ENCODE data around the gene CSGALNACT2.
A peak's percentile ranks its signal among the peaks of the same experiment; 100 is the strongest.
"Not testable (repeated sequence)": the region's sequence is repeated elsewhere in the genome, so short reads cannot be mapped to it uniquely, and the experiment has no call there.

The CSGALNACT2 gene, protein sequence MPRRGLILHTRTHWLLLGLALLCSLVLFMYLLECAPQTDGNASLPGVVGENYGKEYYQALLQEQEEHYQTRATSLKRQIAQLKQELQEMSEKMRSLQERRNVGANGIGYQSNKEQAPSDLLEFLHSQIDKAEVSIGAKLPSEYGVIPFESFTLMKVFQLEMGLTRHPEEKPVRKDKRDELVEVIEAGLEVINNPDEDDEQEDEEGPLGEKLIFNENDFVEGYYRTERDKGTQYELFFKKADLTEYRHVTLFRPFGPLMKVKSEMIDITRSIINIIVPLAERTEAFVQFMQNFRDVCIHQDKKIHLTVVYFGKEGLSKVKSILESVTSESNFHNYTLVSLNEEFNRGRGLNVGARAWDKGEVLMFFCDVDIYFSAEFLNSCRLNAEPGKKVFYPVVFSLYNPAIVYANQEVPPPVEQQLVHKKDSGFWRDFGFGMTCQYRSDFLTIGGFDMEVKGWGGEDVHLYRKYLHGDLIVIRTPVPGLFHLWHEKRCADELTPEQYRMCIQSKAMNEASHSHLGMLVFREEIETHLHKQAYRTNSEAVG

DNA sequence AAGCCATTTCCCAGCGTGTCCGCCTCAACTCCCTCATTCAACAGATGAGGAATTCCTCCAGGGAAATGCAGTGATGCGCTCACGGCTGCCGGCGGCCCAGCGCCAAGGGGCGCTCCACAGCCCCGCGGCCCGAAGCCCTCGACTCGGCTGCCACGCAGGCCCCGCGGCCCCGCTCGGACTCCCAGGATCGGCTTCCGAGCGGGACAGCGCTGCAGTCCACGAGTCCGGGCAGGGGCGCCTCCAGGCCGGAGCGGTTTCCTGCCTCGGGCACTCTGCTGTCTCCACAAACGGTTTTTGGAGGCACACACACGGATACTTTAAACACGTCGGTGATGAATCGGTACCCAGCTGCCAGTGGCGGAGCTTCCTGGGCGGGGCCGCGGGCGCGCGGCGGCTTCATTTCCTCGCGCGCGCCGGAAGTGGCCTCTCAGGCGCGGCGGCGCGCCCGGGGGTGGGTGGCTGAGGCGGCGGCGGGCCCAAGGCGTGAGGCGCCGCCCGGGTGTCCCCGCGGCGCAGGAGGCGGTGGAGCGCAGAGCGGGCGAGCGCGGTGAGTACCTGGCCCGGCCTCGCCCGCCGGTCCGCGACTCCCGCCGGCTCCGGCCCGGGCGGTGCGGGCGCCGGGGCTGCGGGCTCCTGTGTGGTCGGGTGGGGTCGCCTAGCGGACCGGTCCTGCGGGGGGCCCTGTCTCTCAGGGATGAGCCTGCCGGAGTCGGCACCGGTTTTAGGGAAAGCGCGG is at the start of gene CSGALNACT2:
Gene CSGALNACT2, plus strand, starts transcription at position 425 of the 736 bp plus-strand sequence. CDS start 16,705 bp downstream, outside the sequence.
- Mint-ChIP-seq H3K36me3 (peaks cover 5% of the 10 kb centered on the region), H3K27ac (peak within 1 kb of the TSS; percentile 96), H3K27me3 (no peaks in the 10 kb centered on the region), H3K4me3 (peak within 1 kb of the TSS; percentile 98), H3K4me1 (peaks cover 55% of the 10 kb centered on the region), H3K9me3 (no peaks in the 10 kb centered on the region)
- peak; percentile 92 for ATAC-seq

DNA sequence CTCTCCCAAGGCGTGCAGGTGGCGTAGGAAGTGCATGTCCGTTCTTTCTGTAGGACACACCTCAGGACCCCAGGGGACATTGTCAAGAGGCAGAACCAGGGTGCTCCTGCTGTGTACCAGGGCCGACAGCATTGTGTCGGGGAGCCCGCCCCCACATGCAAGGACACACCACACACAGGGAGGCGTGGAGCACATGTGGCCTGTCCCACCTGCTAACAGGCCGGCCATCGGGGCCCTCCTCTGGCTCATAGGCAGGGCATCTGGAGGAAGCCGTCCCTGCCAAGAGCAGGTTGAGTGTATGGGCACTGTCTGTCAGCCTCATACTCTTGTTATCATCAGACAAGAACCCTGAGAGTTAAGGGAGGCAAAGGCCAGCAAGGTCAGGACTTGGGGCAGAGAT is 48.7 kb upstream of the CSGALNACT2 start:
- Mint-ChIP-seq H3K9me3 (peaks cover 4% of the 10 kb centered on the region), H3K36me3 (no peaks in the 10 kb centered on the region), H3K4me3 (no peak overlapping the region), H3K4me1 (no peaks in the 10 kb centered on the region), H3K27ac (no peak overlapping the region), H3K27me3 (peaks cover 37% of the 10 kb centered on the region)
- ATAC-seq, result no peak

DNA sequence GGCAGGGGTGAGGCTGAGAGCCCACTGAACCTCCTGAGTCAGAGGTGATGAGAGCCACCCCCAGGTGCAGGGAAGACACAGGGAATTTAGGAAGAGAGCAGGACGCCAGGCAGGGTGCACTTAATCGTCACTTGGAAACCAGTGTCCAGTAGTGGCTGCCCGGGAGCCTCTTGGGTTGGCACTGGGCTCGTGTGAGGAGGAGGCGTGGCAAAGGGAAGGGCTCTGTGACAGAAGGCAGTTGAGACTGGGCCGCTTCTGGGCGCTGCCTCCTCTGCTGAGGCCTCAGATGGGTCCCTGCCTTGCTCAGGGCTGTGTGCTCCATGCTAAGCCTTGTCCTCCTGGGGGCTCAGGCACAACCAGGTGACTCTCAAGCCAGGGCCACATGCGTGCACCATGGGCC is 48.1 kb upstream of the CSGALNACT2 start:
- ATAC-seq, result no peak
- H3K36me3 Mint-ChIP-seq, result no peaks in the 10 kb centered on the region

DNA sequence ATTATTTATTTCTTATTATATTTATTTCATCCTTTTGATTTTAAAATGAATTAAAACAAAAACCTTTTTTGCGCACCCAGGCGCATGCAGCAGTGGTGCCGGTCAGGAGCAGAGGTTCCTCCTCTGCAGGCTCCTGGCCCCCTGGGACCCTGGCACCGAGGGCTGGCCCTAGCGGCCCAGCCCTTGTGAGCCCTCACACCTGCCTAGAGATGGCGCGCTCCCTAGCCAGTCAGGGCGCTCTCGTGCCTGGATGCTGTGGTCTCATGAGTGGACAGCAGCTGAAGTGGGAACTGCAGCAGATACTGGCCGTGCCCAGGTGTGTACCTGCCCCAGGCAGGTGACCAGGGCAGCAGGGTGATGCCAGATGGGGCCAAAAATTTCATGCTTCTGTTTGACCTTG is 47.6 kb upstream of the CSGALNACT2 start:
- no peaks in the 10 kb centered on the region for H3K4me1 Mint-ChIP-seq
- no peak for ATAC-seq
- peaks cover 29% of the 10 kb centered on the region for H3K27me3 Mint-ChIP-seq

More for the DNA sequence above, 48.1 kb upstream of the CSGALNACT2 start:
- no peaks in the 10 kb centered on the region for H3K4me1 Mint-ChIP-seq
- no peak overlapping the region for H3K4me3 Mint-ChIP-seq
- H3K27me3 Mint-ChIP-seq, result peaks cover 34% of the 10 kb centered on the region
- peaks cover 4% of the 10 kb centered on the region for H3K9me3 Mint-ChIP-seq
- no peak overlapping the region for H3K27ac Mint-ChIP-seq

DNA sequence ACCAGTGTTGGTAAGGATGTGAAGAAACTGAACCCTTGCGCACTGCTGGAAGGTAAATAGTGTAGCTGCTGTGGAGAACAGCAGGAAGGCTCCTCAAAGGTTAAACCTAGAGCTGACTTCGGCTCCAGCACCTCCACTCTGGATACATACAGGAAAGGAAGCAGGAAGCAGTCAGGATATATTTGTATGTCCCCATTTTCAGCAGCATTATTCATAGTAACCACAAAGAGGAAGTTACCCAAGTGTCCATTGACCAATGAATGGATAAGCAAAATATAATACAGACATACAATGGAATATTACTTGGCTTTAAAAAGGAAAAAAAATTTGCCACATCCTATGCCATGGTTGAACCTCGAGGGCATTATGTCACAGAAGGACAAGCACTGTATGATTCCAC is 46.4 kb upstream of the CSGALNACT2 start:
- peaks cover 29% of the 10 kb centered on the region for H3K27me3 Mint-ChIP-seq
- H3K4me3 Mint-ChIP-seq, result no peak overlapping the region
- H3K36me3 Mint-ChIP-seq, result no peaks in the 10 kb centered on the region
- H3K27ac Mint-ChIP-seq, result no peak overlapping the region
- no peak for ATAC-seq
- H3K9me3 Mint-ChIP-seq, result peaks cover 4% of the 10 kb centered on the region
- no peaks in the 10 kb centered on the region for H3K4me1 Mint-ChIP-seq

More for the DNA sequence above, 47.6 kb upstream of the CSGALNACT2 start:
- Mint-ChIP-seq H3K27ac (no peak overlapping the region), H3K36me3 (no peaks in the 10 kb centered on the region), H3K9me3 (peaks cover 4% of the 10 kb centered on the region), H3K4me3 (no peak overlapping the region)

DNA sequence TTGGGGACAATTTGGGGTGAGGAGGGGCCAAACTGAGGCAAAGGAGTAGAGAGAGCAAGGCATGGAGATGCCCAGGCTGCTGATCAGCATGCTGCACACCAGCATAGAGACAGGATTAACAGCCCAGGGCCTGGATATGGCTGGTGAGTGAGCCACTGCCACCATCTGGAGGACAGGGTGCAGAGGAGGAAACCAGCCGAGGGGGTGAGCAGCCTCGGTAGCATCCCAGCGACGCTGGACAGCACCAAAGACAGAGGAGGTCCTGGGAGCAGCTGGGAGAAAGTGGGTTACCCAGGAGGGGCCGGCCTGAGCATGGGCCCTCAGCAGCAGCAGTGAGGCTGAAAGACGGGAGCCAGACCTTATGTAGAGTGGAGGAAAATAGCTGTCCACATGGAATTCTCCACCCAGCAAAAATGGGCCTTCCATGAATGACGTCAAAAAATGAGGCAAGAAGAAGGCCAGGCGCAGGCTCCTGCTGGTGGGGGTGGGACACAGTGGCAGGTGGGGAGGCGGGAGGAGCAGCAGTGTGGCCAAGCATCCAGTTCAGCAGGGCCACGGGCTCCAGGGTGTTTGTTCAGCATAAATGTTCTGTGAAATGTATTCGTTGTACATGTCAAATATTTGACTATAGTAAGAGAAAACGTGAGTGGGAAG is 44.7 kb upstream of the CSGALNACT2 start:
- Mint-ChIP-seq H3K27ac (no peak overlapping the region), H3K36me3 (no peaks in the 10 kb centered on the region), H3K4me3 (no peak overlapping the region), H3K27me3 (peaks cover 13% of the 10 kb centered on the region), H3K9me3 (no peaks in the 10 kb centered on the region), H3K4me1 (no peaks in the 10 kb centered on the region)
- ATAC-seq, result no peak

DNA sequence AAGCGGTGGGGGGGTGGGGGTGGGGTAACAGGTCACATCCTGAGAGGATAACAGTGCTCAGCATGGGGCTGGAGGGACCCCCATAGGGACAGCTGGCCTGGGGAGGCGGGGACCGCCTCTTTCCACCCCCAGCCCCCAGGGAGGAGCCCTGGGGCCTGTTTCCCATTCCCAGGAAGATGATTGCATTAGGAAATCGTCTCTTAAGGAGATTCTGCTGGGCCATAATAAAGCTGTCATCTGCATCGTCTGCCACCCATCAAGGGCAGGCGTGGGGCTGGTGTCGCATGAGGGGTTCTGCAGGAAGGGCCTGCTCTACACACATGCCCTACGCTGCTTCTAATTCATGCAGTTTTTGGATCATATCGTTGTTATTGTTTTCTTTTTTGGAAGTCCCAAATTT is 44.2 kb upstream of the CSGALNACT2 start:
- no peaks in the 10 kb centered on the region for H3K4me1 Mint-ChIP-seq
- no peaks in the 10 kb centered on the region for H3K9me3 Mint-ChIP-seq
- H3K27ac Mint-ChIP-seq, result no peak overlapping the region
- ATAC-seq, result no peak
- no peak overlapping the region for H3K4me3 Mint-ChIP-seq
- peaks cover 7% of the 10 kb centered on the region for H3K27me3 Mint-ChIP-seq
- no peaks in the 10 kb centered on the region for H3K36me3 Mint-ChIP-seq

DNA sequence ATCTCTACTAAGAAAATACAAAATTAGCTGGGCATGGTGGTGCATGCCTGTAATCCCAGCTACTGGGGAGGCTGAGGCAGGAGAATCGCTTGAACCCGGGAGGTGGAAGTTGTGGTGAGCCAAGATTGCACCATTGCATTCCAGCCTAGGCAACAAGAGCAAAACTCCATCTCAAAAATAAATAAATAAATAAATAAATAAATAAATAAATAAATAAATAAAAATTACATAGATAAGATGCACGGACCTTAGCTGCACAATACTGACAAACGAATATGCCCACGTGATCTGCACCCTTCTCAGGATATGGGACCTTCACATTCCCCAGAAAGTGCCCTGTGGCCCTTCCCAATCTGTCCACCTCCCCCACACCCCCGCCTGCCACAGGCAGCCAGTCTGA is 38.9 kb upstream of the CSGALNACT2 start:
- H3K27me3 Mint-ChIP-seq, result peaks cover 38% of the 10 kb centered on the region
- ATAC-seq, H3K27ac Mint-ChIP-seq, H3K4me3 Mint-ChIP-seq, H3K36me3 Mint-ChIP-seq, H3K9me3 Mint-ChIP-seq, H3K4me1 Mint-ChIP-seq: not testable (repeated sequence)

DNA sequence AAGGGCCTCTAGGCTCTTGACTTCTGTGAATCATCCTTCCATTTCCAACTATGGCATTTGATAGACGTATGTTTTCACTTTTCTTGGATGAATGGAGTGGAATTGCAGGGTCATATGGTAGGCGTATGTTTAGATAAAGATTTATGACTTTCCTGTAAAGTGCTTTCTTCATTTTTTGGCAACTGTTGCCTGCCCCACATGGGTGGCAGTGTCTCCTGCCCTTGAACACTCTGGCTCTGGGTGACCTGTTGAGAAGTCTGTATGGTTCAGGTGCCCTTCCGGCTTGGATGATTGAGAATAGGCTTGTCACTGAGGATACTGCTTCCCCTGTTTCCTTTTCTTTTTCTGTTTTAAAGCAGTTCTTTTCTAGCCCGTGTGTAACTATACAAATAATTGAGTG is 38.3 kb upstream of the CSGALNACT2 start:
- Mint-ChIP-seq H3K27me3 (peaks cover 38% of the 10 kb centered on the region), H3K9me3 (no peaks in the 10 kb centered on the region), H3K27ac (no peak overlapping the region), H3K36me3 (no peaks in the 10 kb centered on the region), H3K4me1 (peaks cover under 1% of the 10 kb centered on the region), H3K4me3 (no peak overlapping the region)
- no peak for ATAC-seq

DNA sequence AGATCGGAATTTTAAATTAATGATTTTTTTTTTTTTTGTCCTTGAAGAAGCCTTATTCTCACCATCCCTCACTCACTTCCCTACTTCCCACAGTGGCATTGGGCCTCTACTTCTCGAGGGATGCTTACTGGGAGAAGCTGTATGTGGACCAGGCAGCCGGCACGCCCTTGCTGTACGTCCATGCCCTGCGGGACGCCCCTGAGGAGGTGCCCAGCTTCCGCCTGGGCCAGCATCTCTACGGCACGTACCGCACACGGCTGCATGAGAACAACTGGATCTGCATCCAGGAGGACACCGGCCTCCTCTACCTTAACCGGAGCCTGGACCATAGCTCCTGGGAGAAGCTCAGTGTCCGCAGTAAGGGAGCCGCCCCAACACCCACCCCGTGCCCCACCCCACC is 37.9 kb upstream of the CSGALNACT2 start:
- Mint-ChIP-seq H3K27ac (no peak overlapping the region), H3K9me3 (no peaks in the 10 kb centered on the region), H3K27me3 (peaks cover 38% of the 10 kb centered on the region), H3K4me3 (no peak overlapping the region), H3K36me3 (no peaks in the 10 kb centered on the region), H3K4me1 (peaks cover 5% of the 10 kb centered on the region)
- no peak for ATAC-seq

DNA sequence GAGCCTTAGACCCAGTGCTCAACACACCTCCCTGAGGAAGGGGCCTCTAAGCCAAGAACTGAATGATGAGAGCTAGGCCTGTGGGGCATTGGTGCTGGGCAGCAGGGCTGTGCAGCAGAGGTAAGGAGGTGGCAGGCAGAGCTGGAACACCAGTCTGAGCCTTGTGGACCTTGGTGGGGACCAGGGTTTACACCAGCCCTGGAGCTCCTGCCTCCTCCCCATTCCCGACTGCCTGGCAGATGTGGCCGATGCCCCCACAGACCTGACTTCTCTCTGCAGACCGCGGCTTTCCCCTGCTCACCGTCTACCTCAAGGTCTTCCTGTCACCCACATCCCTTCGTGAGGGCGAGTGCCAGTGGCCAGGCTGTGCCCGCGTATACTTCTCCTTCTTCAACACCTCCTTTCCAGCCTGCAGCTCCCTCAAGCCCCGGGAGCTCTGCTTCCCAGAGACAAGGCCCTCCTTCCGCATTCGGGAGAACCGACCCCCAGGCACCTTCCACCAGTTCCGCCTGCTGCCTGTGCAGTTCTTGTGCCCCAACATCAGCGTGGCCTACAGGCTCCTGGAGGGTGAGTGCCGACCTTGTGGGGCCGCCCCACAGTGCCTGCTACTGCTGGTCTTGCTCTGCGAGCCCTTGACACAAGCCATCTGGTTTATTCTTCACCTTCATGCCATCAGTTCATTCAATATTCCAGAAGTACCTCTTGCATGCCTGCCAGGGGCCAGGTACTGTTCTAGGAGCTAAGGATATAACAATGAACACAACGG is 36.0 kb upstream of the CSGALNACT2 start:
- no peak overlapping the region for H3K4me3 Mint-ChIP-seq
- peaks cover 38% of the 10 kb centered on the region for H3K27me3 Mint-ChIP-seq
- H3K9me3 Mint-ChIP-seq, result no peaks in the 10 kb centered on the region
- H3K4me1 Mint-ChIP-seq, result peaks cover 20% of the 10 kb centered on the region
- no peak for ATAC-seq
- H3K36me3 Mint-ChIP-seq, result no peaks in the 10 kb centered on the region
- no peak overlapping the region for H3K27ac Mint-ChIP-seq

DNA sequence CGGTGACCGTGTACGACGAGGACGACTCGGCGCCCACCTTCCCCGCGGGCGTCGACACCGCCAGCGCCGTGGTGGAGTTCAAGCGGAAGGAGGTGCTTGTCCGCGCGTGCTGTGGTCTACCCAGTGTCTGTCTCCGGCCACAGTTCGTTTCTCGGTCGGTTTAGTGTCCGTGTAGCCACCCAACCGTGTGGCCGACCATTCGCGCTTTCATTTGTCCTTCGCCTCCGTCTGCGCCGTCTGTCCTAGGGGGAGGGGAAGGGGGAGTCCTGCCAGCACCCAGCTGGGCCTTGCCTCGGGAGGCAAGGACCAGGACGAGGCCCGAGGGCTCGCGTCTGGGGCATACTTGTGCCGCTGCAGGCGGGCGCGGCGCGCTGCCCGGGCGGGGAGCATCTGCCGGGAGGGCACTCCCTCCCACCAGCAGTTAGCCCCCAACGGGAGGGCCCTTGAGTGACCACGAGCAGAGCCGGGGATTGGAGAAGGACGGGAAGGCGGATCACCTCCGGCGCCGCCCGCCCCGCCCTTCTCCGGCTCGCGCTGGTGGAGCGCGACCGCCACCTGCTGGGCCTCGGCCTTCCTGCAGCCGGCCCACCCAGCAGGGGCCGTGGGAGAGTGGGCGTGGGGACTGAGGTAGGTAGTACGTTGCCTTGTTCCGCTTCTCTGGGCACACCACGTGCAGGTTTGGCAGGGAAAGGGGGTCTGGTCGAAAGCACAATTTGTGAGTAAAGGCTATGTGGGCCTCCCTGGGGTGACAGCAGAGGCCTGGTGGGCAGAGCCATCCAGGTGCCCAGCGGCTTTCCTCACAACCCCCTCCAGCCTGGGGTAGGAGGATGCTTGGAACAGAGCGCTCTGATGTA is 32.9 kb upstream of the CSGALNACT2 start:
- Mint-ChIP-seq H3K27me3 (peaks cover 29% of the 10 kb centered on the region), H3K4me3 (peak overlapping the region; percentile 80), H3K4me1 (peaks cover 25% of the 10 kb centered on the region), H3K27ac (peak overlapping the region; percentile 77), H3K9me3 (no peaks in the 10 kb centered on the region), H3K36me3 (no peaks in the 10 kb centered on the region)
- ATAC-seq, result peak; percentile 88

DNA sequence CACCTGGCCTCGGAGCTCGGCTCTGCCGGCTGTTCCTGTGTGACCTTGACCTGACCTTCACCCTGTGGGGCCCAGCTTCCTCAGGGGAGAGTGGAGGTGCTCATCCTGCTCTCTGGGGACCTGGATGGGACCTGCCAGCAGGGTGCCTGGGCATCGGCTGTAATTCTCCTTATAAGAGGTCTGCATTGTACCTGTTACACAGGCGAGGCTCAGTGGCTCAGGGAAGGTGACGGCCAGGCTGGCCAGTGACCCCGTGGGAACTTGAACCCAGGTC is 32.4 kb upstream of the CSGALNACT2 start:
- ATAC-seq, result no peak
- no peaks in the 10 kb centered on the region for H3K36me3 Mint-ChIP-seq
- H3K27ac Mint-ChIP-seq, result peak overlapping the region; percentile 77
- H3K9me3 Mint-ChIP-seq, result no peaks in the 10 kb centered on the region
- H3K4me3 Mint-ChIP-seq, result no peak overlapping the region
- H3K27me3 Mint-ChIP-seq, result peaks cover 29% of the 10 kb centered on the region
- peaks cover 30% of the 10 kb centered on the region for H3K4me1 Mint-ChIP-seq

Measured in stimulated activated memory B cell treated with anti-CD40 and anti-IgM and Interleukin-4, amounts not matched to agents 10 μg/mL and 1 μg/mL and 100 μg/mL, for 72 hours (primary cell).